H9 (cell line): ENCODE data around the gene TNK2. TPM values are rescaled to one million over a fixed set of nuclear protein-coding genes. Genes with fewer than 3 reads are reported as not detected.

Source experiments
- DNase-seq: peaks from one replicate; pipeline ENCODE4 v3.0.0-alpha.2; 2017
- H2AFZ ChIP-seq: one replicate; pipeline ENCODE4 v1.6.1; 2013; ENCODE audit warnings: mild to moderate bottlenecking, low read length, control low read depth, moderate library complexity
- H2AK5ac ChIP-seq: 2 replicates; pipeline ENCODE4 v1.6.1; 2013; ENCODE audit warnings: low read length, control low read depth, mixed read lengths; ENCODE audit not compliant: insufficient read length
- H2BK120ac ChIP-seq: one replicate; pipeline ENCODE4 v1.6.1; 2013; ENCODE audit warnings: low read depth, mild to moderate bottlenecking, low read length, control low read depth, inconsistent platforms; ENCODE audit not compliant: poor library complexity, severe bottlenecking
- H2BK12ac ChIP-seq: 2 replicates; pipeline ENCODE4 v1.6.1; 2013; ENCODE audit warnings: low read length, control low read depth, mixed read lengths, low read depth; ENCODE audit not compliant: insufficient read length
- H2BK15ac ChIP-seq: 2 replicates; pipeline ENCODE4 v1.6.1; 2013; ENCODE audit warnings: low read depth, low read length, control low read depth
- H2BK20ac ChIP-seq: one replicate; pipeline ENCODE4 v1.6.1; 2013; ENCODE audit warnings: low read depth, mild to moderate bottlenecking, low read length, control low read depth, inconsistent platforms; ENCODE audit not compliant: poor library complexity, severe bottlenecking
- H2BK5ac ChIP-seq: 2 replicates; pipeline ENCODE4 v1.6.1; 2013; ENCODE audit warnings: low read length, control low read depth, mixed read lengths; ENCODE audit not compliant: insufficient read length
- H3K14ac ChIP-seq: 2 replicates; pipeline ENCODE4 v1.6.1; 2013; ENCODE audit warnings: low read length, control low read depth; ENCODE audit not compliant: insufficient read depth
- H3K18ac ChIP-seq: 2 replicates; pipeline ENCODE4 v1.6.1; 2013; ENCODE audit warnings: low read depth, mild to moderate bottlenecking, mixed read lengths, low read length, control low read depth; ENCODE audit not compliant: insufficient read length
- H3K23ac ChIP-seq: 2 replicates; pipeline ENCODE4 v1.6.1; 2013; ENCODE audit warnings: low read length, control low read depth, mixed read lengths, low read depth; ENCODE audit not compliant: insufficient read length
- H3K23me2 ChIP-seq: 2 replicates; pipeline ENCODE4 v1.6.1; 2013; ENCODE audit warnings: low read depth, mild to moderate bottlenecking, mixed read lengths, low read length, control low read depth; ENCODE audit not compliant: insufficient read length, poor library complexity, severe bottlenecking
- H3K27ac ChIP-seq: 2 replicates; pipeline ENCODE4 v1.5.1; 2013; ENCODE audit warnings: low read length, control low read depth, mixed read lengths, low read depth; ENCODE audit not compliant: insufficient read length
- H3K27me3 ChIP-seq: 2 replicates; pipeline ENCODE4 v1.6.1; 2013; ENCODE audit warnings: low read length, control low read depth, inconsistent platforms; ENCODE audit not compliant: insufficient read depth
- H3K4ac ChIP-seq: 2 replicates; pipeline ENCODE4 v1.6.1; 2013; ENCODE audit warnings: low read depth, mild to moderate bottlenecking, control low read depth, inconsistent platforms, low read length, moderate library complexity
- H3K4me1 ChIP-seq: 2 replicates; pipeline ENCODE4 v1.6.1; 2013; ENCODE audit warnings: low read length, control low read depth, inconsistent platforms; ENCODE audit not compliant: insufficient read depth
- H3K4me2 ChIP-seq: 2 replicates; pipeline ENCODE4 v1.6.1; 2013; ENCODE audit warnings: low read length, control low read depth, mixed read lengths; ENCODE audit not compliant: insufficient read length, insufficient read depth
- H3K56ac ChIP-seq: 2 replicates; pipeline ENCODE4 v1.6.1; 2013; ENCODE audit warnings: low read depth, mild to moderate bottlenecking, mixed read lengths, low read length, control low read depth; ENCODE audit not compliant: insufficient read length
- H3K79me1 ChIP-seq: 2 replicates; pipeline ENCODE4 v1.6.1; 2013; ENCODE audit warnings: low read depth, mild to moderate bottlenecking, moderate library complexity, low read length, control low read depth, inconsistent platforms; ENCODE audit not compliant: insufficient read depth, poor library complexity, severe bottlenecking
- H3K79me2 ChIP-seq: 2 replicates; pipeline ENCODE4 v1.6.1; 2013; ENCODE audit warnings: low read length, control low read depth, inconsistent platforms; ENCODE audit not compliant: insufficient read depth
- H3K9ac ChIP-seq: 2 replicates; pipeline ENCODE4 v1.6.1; 2013; ENCODE audit warnings: low read length, control low read depth, mixed read lengths; ENCODE audit not compliant: insufficient read length; ENCODE audit errors: extremely low read depth
- H3K9me3 ChIP-seq: one replicate; pipeline ENCODE4 v1.6.1; 2013; ENCODE audit warnings: low read depth, low read length, inconsistent platforms; ENCODE audit not compliant: control insufficient read depth
- H3T11ph ChIP-seq: one replicate; pipeline ENCODE4 v1.6.1; 2013; ENCODE audit warnings: mild to moderate bottlenecking, low read length, control low read depth, inconsistent platforms
- H4K20me1 ChIP-seq: one replicate; pipeline ENCODE4 v1.6.1; 2013; ENCODE audit not compliant: control insufficient read depth, insufficient read length, insufficient read depth
- H4K5ac ChIP-seq: 2 replicates; pipeline ENCODE4 v1.6.1; 2013; ENCODE audit warnings: low read depth, mild to moderate bottlenecking, mixed read lengths, low read length, control low read depth; ENCODE audit not compliant: insufficient read length
- H4K8ac ChIP-seq: replicated peaks from 2 replicates; pipeline ENCODE4 v1.6.1; 2013; ENCODE audit warnings: low read length, control low read depth, mixed read lengths, low read depth; ENCODE audit not compliant: insufficient read length
- H4K91ac ChIP-seq: 2 replicates; pipeline ENCODE4 v1.6.1; 2013; ENCODE audit warnings: low read depth, mild to moderate bottlenecking, moderate library complexity, mixed read lengths, low read length, control low read depth; ENCODE audit not compliant: insufficient read length
- H3K27ac Mint-ChIP-seq, 3 experiments: 2 replicates in 2 of 3; 3 replicates in 1 of 3; pipeline ENCODE4 v1.8.0; 2020 to 2021; ENCODE audit warnings: mixed read lengths in 3 of 3, mild to moderate bottlenecking in 1 of 3, moderate library complexity in 1 of 3
- H3K27me3 Mint-ChIP-seq: 2 replicates; pipeline ENCODE4 v1.8.0; 2021; ENCODE audit warnings: low read depth, mild to moderate bottlenecking, moderate library complexity, mixed read lengths
- H3K36me3 Mint-ChIP-seq, 3 experiments: 2 replicates in 2 of 3; 3 replicates in 1 of 3; pipeline ENCODE4 v1.8.0; 2020 to 2021; ENCODE audit warnings: low read depth in 3 of 3, mixed read lengths in 3 of 3; ENCODE audit not compliant: insufficient read depth in 1 of 3
- H3K4me1 Mint-ChIP-seq, 2 experiments: 2 replicates each; pipeline ENCODE4 v1.8.0; 2020; ENCODE audit warnings: mixed read lengths in 2 of 2
- H3K4me3 Mint-ChIP-seq, 2 experiments: 2 replicates in 1 of 2; 3 replicates in 1 of 2; pipeline ENCODE4 v1.8.0; 2020 to 2021; ENCODE audit warnings: mild to moderate bottlenecking in 2 of 2, mixed read lengths in 2 of 2, moderate library complexity in 1 of 2
- H3K9me3 Mint-ChIP-seq, 2 experiments: 2 replicates in 1 of 2; 3 replicates in 1 of 2; pipeline ENCODE4 v1.8.0; 2020; ENCODE audit warnings: mild to moderate bottlenecking in 2 of 2, mixed read lengths in 2 of 2, moderate library complexity in 1 of 2
- WGBS: extraction: QIAGEN DNeasy Blood & Tissue Kit; methylation state at CpG from one replicate; pipeline ENCODE4 v1.1.7; 2013; ENCODE audit warnings: missing lambda C conversion rate, low lambda C conversion rate, mixed read lengths; ENCODE audit not compliant: insufficient read length; ENCODE audit errors: extremely low coverage; 5-methylcytosine and 5-hydroxymethylcytosine counted together
- total RNA-seq: library from RNA; stranded (reverse); gene quantifications from 2 replicates; pipeline ENCODE4 v1.2.1, GENCODE V29; 2021
- TF ChIP-seq, protein P1 (sequence below): fragments of 200-600 bp; sonication (generic); conservative IDR thresholded peaks from 3 replicates; pipeline ENCODE4 v1.8.0; 2021; ENCODE audit warnings: antibody characterized with exemption, mild to moderate bottlenecking

Gene TNK2
- total RNA-seq, 1 experiment from 2014 or later, result 34.5 TPM

DNA sequence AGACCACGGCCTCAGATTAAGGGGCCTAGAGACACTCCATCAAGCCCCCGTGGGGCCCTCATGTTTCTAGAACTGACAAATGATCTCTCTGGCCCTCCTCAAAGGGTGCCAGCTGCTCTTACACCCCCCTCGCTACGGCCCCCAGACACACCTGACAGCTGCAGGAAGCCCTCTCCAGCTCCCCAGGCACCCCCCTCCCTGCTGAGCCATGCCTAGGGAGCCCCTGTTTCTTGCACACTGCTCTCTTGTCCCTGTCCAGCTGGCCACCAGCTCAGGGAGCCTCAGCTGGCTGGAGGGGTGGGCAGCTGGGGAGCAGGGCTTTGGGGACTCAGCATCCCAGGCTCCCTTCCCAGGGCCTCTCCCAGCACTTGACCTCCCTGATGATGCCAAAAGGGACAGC is 14.8 kb downstream of the TNK2 start:
- peaks cover 56 to 76% of the 10 kb centered on the region in 2 experiments for H3K4me1 Mint-ChIP-seq
- H4K8ac ChIP-seq, result no peak overlapping the region
- H3K18ac ChIP-seq, result no peak overlapping the region
- H3K4me1 ChIP-seq, result peaks cover 3% of the 10 kb centered on the region
- H3K9me3 Mint-ChIP-seq, result no peaks in the 10 kb centered on the region
- peak overlapping the region; percentile 73 for H4K91ac ChIP-seq
- H2BK5ac ChIP-seq, result no peak overlapping the region
- H3K9me3 ChIP-seq, result no peaks in the 10 kb centered on the region
- H2BK20ac ChIP-seq, result no peak overlapping the region
- peaks cover 3% of the 10 kb centered on the region for H3K79me1 ChIP-seq
- no peak overlapping the region for H2BK15ac ChIP-seq
- no peak for DNase-seq
- no peak overlapping the region for H3K14ac ChIP-seq
- H3K36me3 Mint-ChIP-seq, result no peaks in the 10 kb centered on the region; a peak in 1 of 7 replicates
- no peak overlapping the region for H4K5ac ChIP-seq
- no peak overlapping the region for H3K4ac ChIP-seq
- no CpG with 5 or more reads among the region's 4 CpGs for WGBS
- no peak overlapping the region for H3K27ac ChIP-seq
- no peaks in the 10 kb centered on the region for H4K20me1 ChIP-seq
- H3K27me3 ChIP-seq, result no peaks in the 10 kb centered on the region
- H3K9ac ChIP-seq, result no peak overlapping the region
- no peak overlapping the region for H3K4me2 ChIP-seq
- peak overlapping the region in 1 of 3 experiments; percentile 62; a peak in 1 of 7 replicates for H3K27ac Mint-ChIP-seq
- H2BK120ac ChIP-seq, result no peak overlapping the region
- H3K23me2 ChIP-seq, result peaks cover 15% of the 10 kb centered on the region
- no peak overlapping the region for H3T11ph ChIP-seq
- H2AK5ac ChIP-seq, result no peak overlapping the region
- peaks cover 5% of the 10 kb centered on the region for H3K27me3 Mint-ChIP-seq
- H3K56ac ChIP-seq, result no peak overlapping the region
- no peak overlapping the region for H2BK12ac ChIP-seq
- H3K4me3 Mint-ChIP-seq, result no peak overlapping the region
- H3K23ac ChIP-seq, result no peak overlapping the region
- TF ChIP-seq, protein P1, sequence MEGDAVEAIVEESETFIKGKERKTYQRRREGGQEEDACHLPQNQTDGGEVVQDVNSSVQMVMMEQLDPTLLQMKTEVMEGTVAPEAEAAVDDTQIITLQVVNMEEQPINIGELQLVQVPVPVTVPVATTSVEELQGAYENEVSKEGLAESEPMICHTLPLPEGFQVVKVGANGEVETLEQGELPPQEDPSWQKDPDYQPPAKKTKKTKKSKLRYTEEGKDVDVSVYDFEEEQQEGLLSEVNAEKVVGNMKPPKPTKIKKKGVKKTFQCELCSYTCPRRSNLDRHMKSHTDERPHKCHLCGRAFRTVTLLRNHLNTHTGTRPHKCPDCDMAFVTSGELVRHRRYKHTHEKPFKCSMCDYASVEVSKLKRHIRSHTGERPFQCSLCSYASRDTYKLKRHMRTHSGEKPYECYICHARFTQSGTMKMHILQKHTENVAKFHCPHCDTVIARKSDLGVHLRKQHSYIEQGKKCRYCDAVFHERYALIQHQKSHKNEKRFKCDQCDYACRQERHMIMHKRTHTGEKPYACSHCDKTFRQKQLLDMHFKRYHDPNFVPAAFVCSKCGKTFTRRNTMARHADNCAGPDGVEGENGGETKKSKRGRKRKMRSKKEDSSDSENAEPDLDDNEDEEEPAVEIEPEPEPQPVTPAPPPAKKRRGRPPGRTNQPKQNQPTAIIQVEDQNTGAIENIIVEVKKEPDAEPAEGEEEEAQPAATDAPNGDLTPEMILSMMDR, result no peak
- peaks cover 3% of the 10 kb centered on the region; the same call in 1 of the 2 replicates for H3K79me2 ChIP-seq
- H2AFZ ChIP-seq, result no peak overlapping the region
